GM23338 (cell line): ENCODE results near the gene GRAMD1C.

ENCODE experiments used
- EZH2 ChIP-seq: fragments of 200-600 bp; sonication (generic); IDR thresholded peaks from one replicate; pipeline ENCODE4 v1.8.0; 2017; ENCODE audit warnings: antibody characterized with exemption, mild to moderate bottlenecking, low read depth; ENCODE audit not compliant: unreplicated experiment
- EZH2phosphoT487 ChIP-seq: fragments of 200-600 bp; sonication (generic); IDR thresholded peaks from one replicate; pipeline ENCODE4 v1.8.1; 2018; ENCODE audit warnings: antibody characterized with exemption; ENCODE audit not compliant: unreplicated experiment
- POLR2AphosphoS5 ChIP-seq: IDR thresholded peaks from 2 replicates; pipeline ENCODE4 v1.6.1; 2016; ENCODE audit warnings: antibody characterized with exemption, low read depth
- TF ChIP-seq, protein P1 (sequence below), 2 experiments: fragments of 200-600 bp in 1 of 2; sonication (generic) in 1 of 2; conservative IDR thresholded peaks; 2 replicates each; pipeline versions ENCODE4 v1.5.1 to v1.6.1; 2016 to 2017; ENCODE audit warnings: antibody characterized with exemption in 2 of 2, low read depth in 2 of 2, mild to moderate bottlenecking in 2 of 2, moderate library complexity in 1 of 2
- TF ChIP-seq, protein P2 (sequence below): IDR thresholded peaks from 2 replicates; pipeline ENCODE4 v1.6.1; 2016; ENCODE audit warnings: antibody characterized with exemption

DNA sequence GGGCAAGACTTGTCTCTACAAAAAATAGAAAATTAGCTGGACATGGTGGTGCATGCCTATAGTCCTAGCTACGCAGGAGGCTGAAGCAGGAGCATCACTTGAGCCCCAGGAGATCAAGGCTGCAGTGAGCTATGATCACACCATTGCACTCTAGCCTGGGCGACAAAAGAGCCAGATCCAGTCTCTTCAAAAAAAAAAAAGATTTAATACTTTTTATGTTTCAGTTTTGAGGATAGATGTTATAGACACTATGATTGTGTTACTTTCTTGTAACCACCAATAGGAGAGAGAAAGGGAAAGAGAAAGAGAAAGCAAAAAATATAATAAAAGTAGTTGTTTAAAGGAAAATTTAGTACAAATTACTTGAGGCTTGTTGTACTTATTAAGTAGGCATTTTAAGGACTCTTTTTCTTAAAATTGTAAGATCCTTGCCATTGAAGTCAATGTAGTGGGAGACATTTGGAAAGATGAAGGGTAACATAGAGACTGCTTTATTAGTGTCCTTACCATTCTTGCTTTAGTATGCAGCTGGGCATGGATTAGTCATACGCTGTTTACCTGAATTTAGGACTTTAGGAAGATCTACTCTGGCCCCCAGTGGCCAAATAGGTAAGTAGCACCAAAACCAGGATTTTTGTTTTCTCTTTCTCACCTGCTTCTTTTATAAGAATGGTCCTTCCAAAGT lies 74.1 kb downstream of the GRAMD1C start:
- TF ChIP-seq, protein P1, sequence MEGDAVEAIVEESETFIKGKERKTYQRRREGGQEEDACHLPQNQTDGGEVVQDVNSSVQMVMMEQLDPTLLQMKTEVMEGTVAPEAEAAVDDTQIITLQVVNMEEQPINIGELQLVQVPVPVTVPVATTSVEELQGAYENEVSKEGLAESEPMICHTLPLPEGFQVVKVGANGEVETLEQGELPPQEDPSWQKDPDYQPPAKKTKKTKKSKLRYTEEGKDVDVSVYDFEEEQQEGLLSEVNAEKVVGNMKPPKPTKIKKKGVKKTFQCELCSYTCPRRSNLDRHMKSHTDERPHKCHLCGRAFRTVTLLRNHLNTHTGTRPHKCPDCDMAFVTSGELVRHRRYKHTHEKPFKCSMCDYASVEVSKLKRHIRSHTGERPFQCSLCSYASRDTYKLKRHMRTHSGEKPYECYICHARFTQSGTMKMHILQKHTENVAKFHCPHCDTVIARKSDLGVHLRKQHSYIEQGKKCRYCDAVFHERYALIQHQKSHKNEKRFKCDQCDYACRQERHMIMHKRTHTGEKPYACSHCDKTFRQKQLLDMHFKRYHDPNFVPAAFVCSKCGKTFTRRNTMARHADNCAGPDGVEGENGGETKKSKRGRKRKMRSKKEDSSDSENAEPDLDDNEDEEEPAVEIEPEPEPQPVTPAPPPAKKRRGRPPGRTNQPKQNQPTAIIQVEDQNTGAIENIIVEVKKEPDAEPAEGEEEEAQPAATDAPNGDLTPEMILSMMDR (conservative IDR thresholded peaks at IDR 0.05; ENCODE audit: low read depth in 2 of 2), result peak; percentile 80 to 89
- TF ChIP-seq EZH2phosphoT487, result no peak
- no peak for TF ChIP-seq POLR2AphosphoS5
- no peak for TF ChIP-seq EZH2
- TF ChIP-seq, protein P2, sequence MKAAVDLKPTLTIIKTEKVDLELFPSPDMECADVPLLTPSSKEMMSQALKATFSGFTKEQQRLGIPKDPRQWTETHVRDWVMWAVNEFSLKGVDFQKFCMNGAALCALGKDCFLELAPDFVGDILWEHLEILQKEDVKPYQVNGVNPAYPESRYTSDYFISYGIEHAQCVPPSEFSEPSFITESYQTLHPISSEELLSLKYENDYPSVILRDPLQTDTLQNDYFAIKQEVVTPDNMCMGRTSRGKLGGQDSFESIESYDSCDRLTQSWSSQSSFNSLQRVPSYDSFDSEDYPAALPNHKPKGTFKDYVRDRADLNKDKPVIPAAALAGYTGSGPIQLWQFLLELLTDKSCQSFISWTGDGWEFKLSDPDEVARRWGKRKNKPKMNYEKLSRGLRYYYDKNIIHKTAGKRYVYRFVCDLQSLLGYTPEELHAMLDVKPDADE, result no peak
